Esophagus (tissue), 2 donors: ENCODE measurements around the gene NBAS. TPM values are rescaled to one million over a fixed set of nuclear protein-coding genes. Genes with fewer than 3 reads are reported as not detected.

Experiments used
- H3K27ac ChIP-seq, 2 donors: one replicate each; pipeline ENCODE4 v1.5.1; 2013; ENCODE audit warnings: low read depth in 2 of 2, mild to moderate bottlenecking in 2 of 2, inconsistent platforms in 1 of 2, low read length in 1 of 2, moderate library complexity in 1 of 2
- H3K27me3 ChIP-seq, 2 donors: one replicate each; pipeline ENCODE4 v1.6.1; 2013; ENCODE audit warnings: low read length in 2 of 2, control low read depth in 1 of 2, mild to moderate bottlenecking in 1 of 2; ENCODE audit not compliant: insufficient read depth in 2 of 2, control insufficient read depth in 1 of 2
- H3K36me3 ChIP-seq, 2 donors: one replicate each; pipeline ENCODE4 v1.6.1; 2013; ENCODE audit warnings: low read length in 1 of 2; ENCODE audit not compliant: control insufficient read depth in 2 of 2, insufficient read depth in 2 of 2
- H3K4me1 ChIP-seq, 2 donors: one replicate each; pipeline ENCODE4 v1.6.1; 2013; ENCODE audit warnings: low read length in 1 of 2; ENCODE audit not compliant: control insufficient read depth in 2 of 2, insufficient read depth in 2 of 2
- H3K4me3 ChIP-seq, 2 donors: one replicate each; pipeline ENCODE4 v1.5.1; 2013; ENCODE audit warnings: low read length in 2 of 2, mild to moderate bottlenecking in 2 of 2, low read depth in 1 of 2, moderate library complexity in 1 of 2
- H3K9me3 ChIP-seq, 2 donors: one replicate each; pipeline ENCODE4 v1.6.1; 2013; ENCODE audit warnings: mild to moderate bottlenecking in 2 of 2, low read depth in 1 of 2, low read length in 1 of 2, moderate library complexity in 1 of 2; ENCODE audit not compliant: control insufficient read depth in 2 of 2, insufficient read depth in 1 of 2
- WGBS, 2 donors: extraction: QIAGEN DNeasy Blood & Tissue Kit; methylation state at CpG; one replicate each; pipeline ENCODE4 v1.1.7; 2013; 5-methylcytosine and 5-hydroxymethylcytosine counted together
- polyA plus RNA-seq, 2 donors: library from polyadenylated mRNA; stranded (reverse); fragments of 200-250 nt; gene quantifications; one replicate each; pipeline ENCODE4 v1.2.3, GENCODE V29; 2013
- donor health status: healthy with polysubstance abuse.
- donor health status: Bipolar disorder and iron deficiency.

Gene NBAS
- polyA plus RNA-seq, 2 donors: 13.8 to 15.0 TPM

DNA sequence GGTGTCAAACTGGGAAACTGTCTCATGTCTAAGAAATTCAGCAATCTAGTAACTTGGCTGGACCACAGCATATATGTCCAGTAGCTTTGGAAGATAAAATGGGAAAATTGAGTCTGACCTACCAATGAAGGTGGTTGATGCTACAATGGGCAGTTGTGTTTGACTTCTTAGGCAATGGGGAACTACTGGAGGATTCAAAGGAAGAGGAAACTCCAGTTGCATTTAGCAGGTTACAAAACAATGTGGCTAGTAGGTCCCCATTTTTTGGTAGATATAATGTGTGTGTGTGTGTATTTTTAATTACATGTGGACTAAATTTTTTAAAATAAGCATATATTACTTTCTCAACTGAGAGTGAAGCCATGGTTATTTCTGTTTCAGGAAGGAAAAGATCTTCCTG is 427.7 kb downstream of the NBAS start:
- Histone ChIP-seq H3K27me3 (no peaks in the 10 kb centered on the region), H3K9me3 (no peaks in the 10 kb centered on the region), H3K4me3 (no peak overlapping the region), H3K27ac (no peak overlapping the region), H3K36me3 (no peaks in the 10 kb centered on the region), H3K4me1 (no peaks in the 10 kb centered on the region)

DNA sequence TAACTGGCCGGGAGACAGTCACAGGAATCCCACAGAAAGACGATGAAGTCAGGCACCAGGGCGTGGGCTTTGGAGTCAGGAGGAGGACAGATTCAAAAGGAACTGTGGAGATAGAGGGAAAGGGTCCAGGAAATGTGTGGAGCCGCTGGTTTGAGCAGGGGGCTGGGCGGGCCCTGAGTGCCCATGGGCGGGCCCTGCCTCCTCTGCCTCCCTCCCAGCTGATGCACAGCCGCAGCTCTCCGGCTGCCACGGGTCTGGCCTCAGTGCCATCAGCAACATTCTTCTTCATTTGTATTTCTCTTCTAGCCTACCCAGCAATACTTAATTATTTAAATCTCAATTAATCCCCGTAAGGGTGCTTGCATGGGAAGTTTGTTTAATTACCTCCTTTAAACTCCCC is 432.3 kb downstream of the NBAS start:
- 75 to 87% methylated on average over 10 of the region's 10 CpGs for WGBS, 2 donors

DNA sequence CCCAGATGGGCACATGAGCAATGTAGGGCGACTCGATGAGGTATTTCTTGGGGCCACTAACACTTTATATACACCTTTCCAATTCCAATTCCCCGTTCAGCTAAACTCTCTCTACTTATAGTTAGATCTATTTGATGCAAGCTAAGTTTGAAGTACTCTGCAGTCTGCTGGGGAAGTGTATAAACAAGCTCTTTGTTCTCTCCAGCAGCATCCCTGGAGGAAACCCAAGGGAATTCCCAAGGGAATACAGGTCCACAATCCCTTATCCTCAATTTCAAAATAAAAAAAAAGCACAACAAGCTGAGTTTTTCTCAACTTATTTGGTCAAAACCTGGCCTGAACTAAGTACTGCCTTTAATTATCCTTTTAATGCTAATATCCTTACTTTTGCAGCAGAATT is 433.3 kb downstream of the NBAS start:
- H3K27ac ChIP-seq: no peak overlapping the region
- H3K4me1 ChIP-seq: no peaks in the 10 kb centered on the region
- no peaks in the 10 kb centered on the region for H3K36me3 ChIP-seq
- no peak overlapping the region for H3K4me3 ChIP-seq
- H3K9me3 ChIP-seq: peaks cover 0 to 2% of the 10 kb centered on the region in 2 donors
- no peaks in the 10 kb centered on the region for H3K27me3 ChIP-seq
- 83 to 85% methylated on average over 3 of the region's 3 CpGs for WGBS, 2 donors

More for the DNA sequence above, 432.3 kb downstream of the NBAS start:
- H3K4me1 ChIP-seq: no peaks in the 10 kb centered on the region
- H3K27ac ChIP-seq: no peak overlapping the region
- no peaks in the 10 kb centered on the region for H3K27me3 ChIP-seq
- peaks cover 0 to 2% of the 10 kb centered on the region in 2 donors for H3K9me3 ChIP-seq
- no peaks in the 10 kb centered on the region for H3K36me3 ChIP-seq
- H3K4me3 ChIP-seq: no peak overlapping the region

DNA sequence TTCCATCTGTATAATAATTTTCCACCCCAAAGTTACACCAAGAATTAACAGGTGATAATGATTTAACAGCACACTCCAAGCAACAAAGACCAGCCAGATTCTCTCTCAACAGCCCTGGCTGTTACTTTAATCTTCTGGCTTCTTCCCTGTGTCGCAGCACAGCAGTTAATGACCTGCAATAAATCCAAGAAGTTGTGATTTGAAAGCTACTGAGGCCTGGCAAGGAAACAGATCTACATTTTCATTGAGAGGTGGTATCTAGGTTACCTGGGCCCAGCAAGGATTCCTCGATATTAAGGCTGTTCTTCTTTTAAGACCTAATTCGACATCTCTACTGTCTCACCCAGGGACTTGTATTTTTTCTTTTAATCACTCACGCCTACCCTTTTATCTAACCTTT is 433.8 kb downstream of the NBAS start:
- H3K9me3 ChIP-seq: peaks cover 0 to 2% of the 10 kb centered on the region in 2 donors
- no peak overlapping the region for H3K4me3 ChIP-seq
- H3K36me3 ChIP-seq: no peaks in the 10 kb centered on the region
- no peaks in the 10 kb centered on the region for H3K27me3 ChIP-seq
- H3K4me1 ChIP-seq: no peaks in the 10 kb centered on the region
- WGBS, 2 donors: 70 to 75% methylated on average over 4 of the region's 4 CpGs
- no peak overlapping the region for H3K27ac ChIP-seq

DNA sequence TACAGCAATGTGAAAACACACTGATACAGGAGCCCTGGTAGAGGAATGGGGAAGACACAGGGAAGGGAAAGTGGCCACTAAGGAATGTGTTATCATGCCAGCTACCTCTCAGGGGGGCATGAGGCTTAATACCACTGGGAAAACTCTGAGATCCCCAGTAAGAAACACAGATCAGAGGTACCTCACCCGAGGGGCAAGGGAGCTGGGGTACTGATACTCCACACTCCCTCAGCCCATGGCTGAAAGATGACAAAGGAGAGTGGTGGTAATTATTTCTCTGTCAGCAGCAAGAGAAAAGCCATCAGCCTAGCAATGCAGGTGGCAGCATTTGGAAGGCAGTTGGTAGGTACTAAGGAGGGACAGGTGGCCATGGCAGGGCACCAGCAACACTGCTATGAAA is 434.8 kb downstream of the NBAS start:
- no peak overlapping the region for H3K27ac ChIP-seq
- no peaks in the 10 kb centered on the region for H3K4me1 ChIP-seq
- peaks cover 0 to 2% of the 10 kb centered on the region in 2 donors for H3K9me3 ChIP-seq
- no peak overlapping the region for H3K4me3 ChIP-seq
- H3K36me3 ChIP-seq: no peaks in the 10 kb centered on the region
- no peaks in the 10 kb centered on the region for H3K27me3 ChIP-seq
- WGBS, 2 donors: 85 to 90% methylated on average over 1 of the region's 1 CpG

DNA sequence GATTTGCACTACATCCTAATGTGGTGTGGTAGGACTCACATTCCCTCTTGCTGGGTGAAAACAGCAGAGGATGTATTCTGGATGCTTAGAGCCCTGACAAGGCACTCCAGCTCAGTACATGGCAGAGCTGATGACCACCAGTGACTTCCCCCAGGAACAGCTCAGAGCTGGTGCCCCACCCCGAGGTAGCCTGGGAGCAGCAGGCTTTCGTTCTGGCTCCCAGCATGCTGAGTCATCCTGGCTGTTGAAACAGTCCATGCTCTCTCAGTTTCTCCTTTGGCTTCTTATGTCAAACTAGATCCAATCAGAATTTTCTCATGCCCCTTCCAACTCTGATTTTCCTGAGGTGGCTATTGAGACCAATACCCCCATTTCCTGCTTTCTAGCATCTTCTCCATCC is 438.2 kb downstream of the NBAS start:
- WGBS, 2 donors: 45 to 54% methylated on average over 2 of the region's 2 CpGs
- no peak overlapping the region for H3K27ac ChIP-seq
- no peaks in the 10 kb centered on the region for H3K36me3 ChIP-seq
- H3K27me3 ChIP-seq: no peaks in the 10 kb centered on the region
- H3K9me3 ChIP-seq: peaks cover 0 to 2% of the 10 kb centered on the region in 2 donors
- no peak overlapping the region for H3K4me3 ChIP-seq
- H3K4me1 ChIP-seq: no peaks in the 10 kb centered on the region

DNA sequence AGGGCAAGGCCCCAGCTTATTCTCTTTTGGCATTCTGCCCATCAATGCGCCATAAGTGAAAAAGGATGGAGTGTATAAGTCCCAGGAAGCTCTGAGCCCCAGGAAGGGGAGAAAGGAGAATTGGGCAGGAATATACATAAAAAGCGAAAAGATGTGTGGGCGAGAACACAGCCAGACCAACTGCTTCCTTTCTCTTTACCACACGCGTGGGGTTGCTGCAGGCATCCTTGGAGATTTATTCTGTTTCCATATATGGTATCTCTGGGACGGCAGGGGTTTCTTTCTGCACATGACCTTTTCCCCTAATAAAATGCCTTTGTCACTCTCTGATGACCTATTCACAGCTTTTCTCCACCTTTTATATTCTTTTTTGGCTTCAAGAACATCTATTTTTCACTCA is 440.5 kb downstream of the NBAS start:
- no peaks in the 10 kb centered on the region for H3K36me3 ChIP-seq
- H3K4me1 ChIP-seq: no peaks in the 10 kb centered on the region
- 57 to 59% methylated on average over 6 of the region's 6 CpGs for WGBS, 2 donors
- H3K4me3 ChIP-seq: no peak overlapping the region
- H3K9me3 ChIP-seq: peaks cover 2% of the 10 kb centered on the region in 2 donors
- no peak overlapping the region for H3K27ac ChIP-seq
- H3K27me3 ChIP-seq: no peaks in the 10 kb centered on the region

DNA sequence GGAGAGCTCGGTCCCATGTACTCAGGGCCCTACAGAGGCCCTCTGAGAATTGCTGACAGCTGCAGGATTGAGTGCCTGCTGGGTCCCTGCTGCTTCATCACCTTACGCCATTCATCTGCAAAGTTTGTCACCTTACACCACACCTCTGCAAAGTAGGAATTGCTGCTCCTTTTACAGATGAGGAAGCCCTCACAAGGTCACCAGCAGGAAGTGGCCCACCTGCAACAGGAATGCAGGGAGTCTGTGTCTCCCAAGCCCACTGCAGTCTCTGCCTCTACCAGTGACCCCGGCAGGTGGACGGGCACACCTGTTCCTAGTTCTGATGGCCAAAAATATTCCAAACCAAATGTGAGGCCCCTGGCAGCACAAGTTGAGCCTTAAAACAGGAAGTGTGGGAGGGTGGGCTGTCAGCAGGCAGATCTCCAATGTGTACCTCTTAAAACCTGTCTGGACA is 441.4 kb downstream of the NBAS start:
- no peak overlapping the region for H3K4me3 ChIP-seq
- H3K4me1 ChIP-seq: no peaks in the 10 kb centered on the region
- H3K36me3 ChIP-seq: no peaks in the 10 kb centered on the region
- H3K27me3 ChIP-seq: no peaks in the 10 kb centered on the region
- no peak overlapping the region for H3K27ac ChIP-seq
- WGBS, 2 donors: 79 to 80% methylated on average over 4 of the region's 4 CpGs
- peaks cover 1 to 2% of the 10 kb centered on the region in 2 donors for H3K9me3 ChIP-seq

DNA sequence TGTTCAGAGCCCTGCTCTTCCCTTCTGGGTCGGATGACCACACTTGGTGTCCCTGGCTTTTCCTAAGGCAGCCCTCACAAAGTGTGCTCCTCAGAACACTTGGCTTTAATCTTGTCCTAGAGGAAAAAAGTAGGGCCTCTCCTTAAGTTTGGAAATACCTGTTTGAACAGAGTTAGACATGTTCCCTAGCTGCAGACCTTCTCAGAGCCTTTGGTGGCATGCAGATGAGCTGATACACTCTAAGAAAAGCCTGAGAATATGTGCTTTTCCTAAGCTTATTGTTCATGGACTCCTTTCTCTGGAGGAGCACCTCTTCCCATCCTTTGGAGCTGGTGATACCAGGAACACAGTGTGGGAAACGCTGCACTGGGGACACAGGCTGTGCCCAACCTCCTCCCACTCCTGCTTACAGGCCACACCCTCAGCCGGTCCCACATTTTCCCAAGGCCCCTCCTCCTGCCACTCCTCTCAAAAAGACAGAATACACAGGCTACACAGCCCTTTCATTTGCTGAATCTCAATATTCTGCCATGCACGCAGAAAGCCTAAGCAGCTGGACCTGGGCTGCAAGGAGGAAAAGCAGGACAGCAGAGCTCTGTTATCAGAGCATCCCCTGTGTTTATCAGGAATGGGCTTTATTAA is 443.6 kb downstream of the NBAS start:
- no peak overlapping the region for H3K4me3 ChIP-seq
- H3K36me3 ChIP-seq: no peaks in the 10 kb centered on the region
- WGBS, 2 donors: 69 to 75% methylated on average over 4 of the region's 4 CpGs
- H3K27ac ChIP-seq: no peak overlapping the region
- no peaks in the 10 kb centered on the region for H3K27me3 ChIP-seq
- peaks cover 0 to 2% of the 10 kb centered on the region in 2 donors for H3K9me3 ChIP-seq
- H3K4me1 ChIP-seq: no peaks in the 10 kb centered on the region
